ENCODE results near the gene REEP3. TPM values are rescaled to one million over a fixed set of nuclear protein-coding genes. Genes with fewer than 3 reads are reported as not detected.

REEP3 gene
- total RNA-seq, 6 donors from 2014 or later = 23.6 to 63.9 (median 41.8) TPM

DNA sequence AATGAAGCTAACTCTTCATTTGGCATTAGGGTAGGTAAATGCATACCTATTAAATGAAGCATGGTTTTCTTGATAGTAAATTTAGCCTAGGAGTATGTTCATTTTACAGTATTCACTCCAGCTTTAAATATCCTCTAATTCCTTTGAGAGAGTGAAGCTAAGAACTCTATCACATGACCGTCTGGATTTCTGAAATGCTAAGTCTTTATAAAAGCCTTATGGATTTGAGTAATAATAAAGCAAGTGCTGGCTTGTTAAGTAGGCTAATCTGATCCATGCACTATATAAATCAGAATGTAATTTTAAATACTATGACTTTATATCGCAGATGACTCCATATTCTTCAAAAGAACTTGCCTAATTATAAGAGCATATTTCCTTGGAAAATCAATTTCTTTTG lies 64.8 kb downstream of the REEP3 start:
- TF ChIP-seq EP300 (IDR thresholded peaks at IDR 0.05) = no peak
- TF ChIP-seq POLR2A (IDR thresholded peaks at IDR 0.05) = no peak
- no peak for TF ChIP-seq POLR2AphosphoS5 (IDR thresholded peaks at IDR 0.05)
- TF ChIP-seq, protein P1, sequence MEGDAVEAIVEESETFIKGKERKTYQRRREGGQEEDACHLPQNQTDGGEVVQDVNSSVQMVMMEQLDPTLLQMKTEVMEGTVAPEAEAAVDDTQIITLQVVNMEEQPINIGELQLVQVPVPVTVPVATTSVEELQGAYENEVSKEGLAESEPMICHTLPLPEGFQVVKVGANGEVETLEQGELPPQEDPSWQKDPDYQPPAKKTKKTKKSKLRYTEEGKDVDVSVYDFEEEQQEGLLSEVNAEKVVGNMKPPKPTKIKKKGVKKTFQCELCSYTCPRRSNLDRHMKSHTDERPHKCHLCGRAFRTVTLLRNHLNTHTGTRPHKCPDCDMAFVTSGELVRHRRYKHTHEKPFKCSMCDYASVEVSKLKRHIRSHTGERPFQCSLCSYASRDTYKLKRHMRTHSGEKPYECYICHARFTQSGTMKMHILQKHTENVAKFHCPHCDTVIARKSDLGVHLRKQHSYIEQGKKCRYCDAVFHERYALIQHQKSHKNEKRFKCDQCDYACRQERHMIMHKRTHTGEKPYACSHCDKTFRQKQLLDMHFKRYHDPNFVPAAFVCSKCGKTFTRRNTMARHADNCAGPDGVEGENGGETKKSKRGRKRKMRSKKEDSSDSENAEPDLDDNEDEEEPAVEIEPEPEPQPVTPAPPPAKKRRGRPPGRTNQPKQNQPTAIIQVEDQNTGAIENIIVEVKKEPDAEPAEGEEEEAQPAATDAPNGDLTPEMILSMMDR (IDR thresholded peaks at IDR 0.05) = no peak
- Histone ChIP-seq H3K4me3 (no peak overlapping the region), H3K4me1 (peaks cover 0 to 17% (median 7%) of the 10 kb centered on the region in 4 donors), H3K36me3 (no peaks in the 10 kb centered on the region), H3K27me3 (no peaks in the 10 kb centered on the region), H3K9me3 (no peaks in the 10 kb centered on the region), H3K27ac (no peak overlapping the region)
- ATAC-seq (ENCODE audit: low FRiP score in 2 of 2) = no peak
- WGBS, 2 donors = 91 to 92% methylated on average over 2 of the region's 2 CpGs
- no peak for DNase-seq

DNA sequence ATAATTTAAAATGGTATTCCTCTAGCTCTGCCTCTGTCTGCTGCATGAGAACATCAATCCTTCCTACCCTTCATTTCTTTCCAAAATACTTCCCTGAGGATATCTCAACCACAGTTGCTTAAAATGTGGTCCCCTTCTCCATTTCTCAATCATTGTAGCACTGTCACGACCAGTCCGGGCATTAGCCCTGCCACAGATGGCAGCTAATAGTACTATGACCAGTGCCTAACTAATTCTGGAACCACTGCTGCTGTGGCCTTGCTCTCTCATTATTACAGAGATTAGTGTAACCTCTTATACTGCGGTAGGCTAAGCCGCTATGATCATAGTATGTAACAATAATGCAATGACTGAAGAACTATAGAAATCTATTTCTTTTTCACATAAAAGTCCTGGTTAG lies 66.0 kb downstream of the REEP3 start:
- Histone ChIP-seq H3K36me3 (no peaks in the 10 kb centered on the region), H3K4me3 (no peak overlapping the region), H3K27ac (no peak overlapping the region), H3K9me3 (no peaks in the 10 kb centered on the region), H3K27me3 (no peaks in the 10 kb centered on the region), H3K4me1 (peaks cover 3 to 17% (median 12%) of the 10 kb centered on the region in 4 donors)
- no peak for DNase-seq
- TF ChIP-seq POLR2A (IDR thresholded peaks at IDR 0.05) = no peak
- TF ChIP-seq, protein P1 (IDR thresholded peaks at IDR 0.05) = no peak
- WGBS, 2 donors = 89 to 97% methylated on average over 4 of the region's 4 CpGs
- no peak for ATAC-seq (ENCODE audit: low FRiP score in 2 of 2)

DNA sequence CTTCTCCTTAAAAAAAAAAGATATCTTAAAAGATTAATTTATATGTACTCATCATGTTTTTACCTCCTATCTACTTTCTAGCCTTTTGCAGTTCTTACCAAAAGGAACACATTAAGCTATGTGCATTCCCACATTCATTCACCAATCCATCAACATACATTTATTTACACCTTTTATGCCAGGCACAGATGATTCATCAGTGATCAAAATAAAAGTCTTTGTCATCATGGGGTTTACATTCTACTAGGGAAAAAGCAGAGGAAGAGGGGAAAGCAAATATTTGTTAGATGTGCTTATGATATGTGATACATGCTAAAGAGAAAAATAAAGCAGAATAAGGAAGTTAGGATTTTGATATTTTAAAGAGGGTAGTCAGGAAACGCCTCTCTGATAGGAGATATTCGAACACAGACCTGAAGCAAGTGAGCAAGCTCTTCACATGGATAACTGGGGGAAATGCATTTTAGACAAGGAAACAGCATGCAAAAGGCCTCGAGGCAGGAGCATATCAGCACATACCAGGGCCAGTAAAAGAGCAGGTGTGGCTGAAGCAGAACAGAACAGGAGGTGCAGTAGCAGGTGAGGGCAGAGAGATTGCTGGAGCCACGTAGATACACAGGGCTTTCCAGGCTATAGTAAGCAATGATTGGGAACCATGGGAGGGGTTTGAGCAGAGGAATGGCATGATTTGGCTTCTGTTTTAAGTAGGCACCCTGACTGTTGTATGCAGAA lies 67.4 kb downstream of the REEP3 start:
- ATAC-seq (ENCODE audit: low FRiP score in 2 of 2) = peak; percentile 35 to 81

DNA sequence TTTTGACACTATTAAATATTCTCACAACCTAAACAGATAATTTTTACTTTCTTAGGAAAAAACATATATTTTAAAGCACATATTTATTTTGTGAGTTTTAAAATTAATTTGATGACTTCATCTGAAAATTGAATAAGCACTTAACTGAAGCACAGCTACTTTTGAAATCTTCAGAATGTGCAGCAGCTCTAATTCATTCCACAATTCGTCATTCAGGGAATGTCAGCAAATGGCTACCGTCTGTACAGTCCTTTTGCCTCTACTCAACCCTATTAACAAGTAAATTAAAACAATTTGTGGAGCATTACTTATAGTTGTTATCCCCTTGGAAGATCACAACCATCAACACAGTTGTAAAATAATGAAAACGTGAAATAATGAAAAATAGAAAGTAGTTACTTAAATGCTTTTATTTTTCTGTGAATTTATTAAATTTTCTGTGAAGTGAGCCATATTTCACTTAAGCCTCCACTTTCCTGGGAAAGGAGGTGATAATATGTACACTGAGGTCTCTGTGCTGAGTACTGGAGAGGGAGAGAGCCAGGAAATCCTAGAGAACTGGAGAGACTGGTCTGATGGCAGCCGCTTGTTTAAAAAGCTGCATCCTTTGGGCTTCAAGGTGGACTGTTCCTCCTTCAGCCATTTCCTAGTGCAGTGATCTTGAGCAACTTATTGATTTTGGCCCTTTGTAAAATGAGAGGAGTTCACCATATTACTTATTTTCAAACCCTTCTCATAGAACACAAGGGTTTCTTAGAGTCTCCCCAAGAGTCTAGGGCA lies 70.6 kb downstream of the REEP3 start:
- Histone ChIP-seq H3K36me3 (peaks cover 0 to 13% (median 0%) of the 10 kb centered on the region in 4 donors), H3K9me3 (no peaks in the 10 kb centered on the region), H3K4me1 (peaks cover 5 to 21% (median 18%) of the 10 kb centered on the region in 4 donors), H3K27ac (no peak overlapping the region), H3K4me3 (no peak overlapping the region), H3K27me3 (no peaks in the 10 kb centered on the region)
- no peak for ATAC-seq (ENCODE audit: low FRiP score in 2 of 2)
- TF ChIP-seq POLR2AphosphoS5 (IDR thresholded peaks at IDR 0.05) (no peak), POLR2A (IDR thresholded peaks at IDR 0.05) (no peak)
- 76 to 87% methylated on average over 4 of the region's 4 CpGs for WGBS, 2 donors
- DNase-seq = no peak

More for the DNA sequence above, 67.4 kb downstream of the REEP3 start:
- H3K4me3 ChIP-seq = no peak overlapping the region
- H3K9me3 ChIP-seq = no peaks in the 10 kb centered on the region
- no peak for TF ChIP-seq POLR2AphosphoS5 (IDR thresholded peaks at IDR 0.05)
- TF ChIP-seq, protein P1 (IDR thresholded peaks at IDR 0.05) = no peak
- TF ChIP-seq EP300 (IDR thresholded peaks at IDR 0.05) = no peak
- no peak for TF ChIP-seq POLR2A (IDR thresholded peaks at IDR 0.05)
- peak in 1 of 2 donors; percentile 47 for DNase-seq
- peak overlapping the region in 2 of 4 donors; percentile 42 to 51 for H3K27ac ChIP-seq
- H3K27me3 ChIP-seq = no peaks in the 10 kb centered on the region
- 40 to 56% methylated on average over 4 of the region's 4 CpGs for WGBS, 2 donors
- peaks cover 5 to 20% (median 19%) of the 10 kb centered on the region in 4 donors for H3K4me1 ChIP-seq
- no peaks in the 10 kb centered on the region for H3K36me3 ChIP-seq

DNA sequence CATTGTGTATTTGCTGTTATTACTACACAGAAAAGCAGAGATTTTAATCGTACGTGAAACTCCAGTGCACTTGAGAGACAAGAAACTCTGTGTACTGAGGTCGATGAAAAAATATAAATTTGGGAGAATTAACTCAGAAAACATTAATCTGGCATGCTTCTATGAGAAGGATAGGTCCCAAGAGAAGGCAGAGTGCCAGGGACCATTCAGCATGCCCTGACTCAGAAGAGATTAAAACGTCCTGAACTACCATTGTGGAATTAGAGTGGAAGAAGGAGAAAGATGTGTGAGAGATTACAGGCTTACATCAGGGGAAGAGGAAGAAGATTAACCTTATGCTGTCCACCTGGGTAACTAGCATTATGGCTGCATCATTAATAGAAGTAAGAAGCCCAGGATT lies 72.4 kb downstream of the REEP3 start:
- DNase-seq = no peak
- ATAC-seq (ENCODE audit: low FRiP score in 2 of 2) = no peak
- TF ChIP-seq POLR2AphosphoS5 (IDR thresholded peaks at IDR 0.05) (no peak), POLR2A (IDR thresholded peaks at IDR 0.05) (no peak)
- TF ChIP-seq, protein P1 (IDR thresholded peaks at IDR 0.05) = no peak
- Histone ChIP-seq H3K27me3 (no peaks in the 10 kb centered on the region), H3K27ac (no peak overlapping the region), H3K9me3 (no peaks in the 10 kb centered on the region), H3K36me3 (peaks cover 0 to 26% (median 1%) of the 10 kb centered on the region in 4 donors), H3K4me3 (no peak overlapping the region), H3K4me1 (peaks cover 5 to 21% (median 15%) of the 10 kb centered on the region in 4 donors)
- 76% methylated on average over 4 of the region's 4 CpGs for WGBS, 2 donors
